Endothelial cell of umbilical vein (primary cell): ENCODE measurements around the gene GALK1. TPM values are rescaled to one million over a fixed set of nuclear protein-coding genes. Genes with fewer than 3 reads are reported as not detected.

Experiments used
- BruUV-seq: library from RNA; stranded (reverse); fragments of 400-500 nt; replicated peaks from 2 replicates; lab custom pipeline; 2021; lab: Mats Ljungman, UMichigan
- CTCF ChIA-PET: fragments of 300-600, 350-600 bp; sonication (Branson Sonifier 250); formaldehyde crosslinking; loops from one replicate; lab custom pipeline; 2021; ENCODE audit warnings: antibody characterized with exemption, inconsistent platforms; lab: Charles Lee
- POLR2A ChIA-PET: fragments of 300-600, 350-600 bp; sonication (Branson Sonifier 250); formaldehyde crosslinking; loops from one replicate; lab custom pipeline; 2021; ENCODE audit warnings: antibody characterized with exemption, inconsistent platforms; lab: Charles Lee
- DNase-seq: peaks from one replicate; pipeline ENCODE4 v3.0.0-alpha.2; 2011; ENCODE audit warnings: low read depth, low spot score
- FAIRE-seq: peaks from 2 replicates; lab custom pipeline; 2011; peaks lifted over from hg19 to GRCh38; lab: Jason Lieb, UNC
- H2AFZ ChIP-seq: 2 replicates; pipeline ENCODE4 v1.6.0; 2012; ENCODE audit warnings: low read depth, low read length, control low read depth, inconsistent platforms
- H3K27ac ChIP-seq: 2 replicates; pipeline ENCODE4 v1.5.1; 2011; ENCODE audit warnings: low read depth, mild to moderate bottlenecking, control low read depth, low read length, moderate library complexity; ENCODE audit not compliant: insufficient read depth
- H3K27me3 ChIP-seq, 2 experiments: 2 replicates each; pipeline versions ENCODE4 v1.6.0 to v1.6.1; 2011; ENCODE audit warnings: low read length in 2 of 2, mixed read lengths in 1 of 2; ENCODE audit not compliant: control insufficient read depth in 2 of 2, insufficient read depth in 2 of 2
- H3K36me3 ChIP-seq, 2 experiments: 2 replicates in 1 of 2; 3 replicates in 1 of 2; pipeline ENCODE4 v1.5.1; 2011; ENCODE audit warnings: low read length in 2 of 2, mild to moderate bottlenecking in 1 of 2, moderate library complexity in 1 of 2; ENCODE audit not compliant: control insufficient read depth in 2 of 2, insufficient read depth in 2 of 2; ENCODE audit errors: extremely low read depth in 1 of 2
- H3K4me1 ChIP-seq: 3 replicates; pipeline ENCODE4 v1.5.1; 2011; ENCODE audit warnings: mild to moderate bottlenecking, low read length; ENCODE audit not compliant: control insufficient read depth, insufficient read depth; ENCODE audit errors: extremely low read depth
- H3K4me2 ChIP-seq: 2 replicates; pipeline ENCODE4 v1.6.1; 2011; ENCODE audit warnings: low read length, control low read depth, mixed read lengths; ENCODE audit not compliant: insufficient read depth
- H3K4me3 ChIP-seq, 3 experiments: fragments of 200-600 bp in 1 of 3; sonication (generic), shearing (Covaris generic) in 1 of 3; replicated peaks in 1 of 3; 2 replicates each; pipeline ENCODE4 v1.5.1; 2011 to 2016; ENCODE audit warnings: control low read depth in 3 of 3, low read length in 3 of 3, mild to moderate bottlenecking in 2 of 3, inconsistent platforms in 1 of 3, low read depth in 1 of 3, moderate library complexity in 1 of 3; ENCODE audit not compliant: insufficient read depth in 1 of 3
- H3K79me2 ChIP-seq: 2 replicates; pipeline ENCODE4 v1.6.0; 2012; ENCODE audit warnings: low read length, inconsistent platforms; ENCODE audit not compliant: control insufficient read depth, insufficient read depth
- H3K9ac ChIP-seq: replicated peaks from 2 replicates; pipeline ENCODE3; 2011; ENCODE audit warnings: low read length, control low read depth; ENCODE audit not compliant: insufficient read depth; ENCODE audit errors: extremely low read depth
- H3K9me1 ChIP-seq: replicated peaks from 3 replicates; pipeline ENCODE4 v1.6.0; 2011; ENCODE audit warnings: mild to moderate bottlenecking, low read length; ENCODE audit not compliant: control insufficient read depth, insufficient read depth; ENCODE audit errors: extremely low read depth
- H3K9me3 ChIP-seq: replicated peaks from 2 replicates; pipeline ENCODE4 v1.5.1; 2012; ENCODE audit warnings: low read length, inconsistent platforms; ENCODE audit not compliant: control insufficient read depth, insufficient read depth
- H4K20me1 ChIP-seq: replicated peaks from 2 replicates; pipeline ENCODE3; 2011; ENCODE audit warnings: mild to moderate bottlenecking, low read length; ENCODE audit not compliant: control insufficient read depth, insufficient read depth; ENCODE audit errors: extremely low read depth
- CTCF ChIP-seq, 2 donors: IDR thresholded peaks; 1 replicate in 1 of 2; 2 replicates in 1 of 2; pipeline ENCODE4 v1.5.1; 2011; ENCODE audit warnings: low read length in 2 of 2, mild to moderate bottlenecking in 2 of 2, moderate library complexity in 2 of 2, control low read depth in 1 of 2, inconsistent platforms in 1 of 2, low read depth in 1 of 2; ENCODE audit not compliant: insufficient read depth in 1 of 2; ENCODE audit errors: extremely low read depth in 1 of 2
- POLR2A ChIP-seq: IDR thresholded peaks from 2 replicates; pipeline ENCODE4 v1.6.1; 2012; ENCODE audit warnings: low read depth, mild to moderate bottlenecking, control low read depth, low read length
- dilution Hi-C: fragments of 300-500 bp; cut with MboI; formaldehyde crosslinking; loops from one replicate; pipeline ENCODE4 v1.15.0; 2019; ENCODE audit warnings: low sequenced_read_pairs; ENCODE audit not compliant: extremely low pct_ligation_motif_present
- intact Hi-C: fragments of 100-400 bp; cut with micrococcal nuclease; formaldehyde crosslinking; loops from one replicate; pipeline ENCODE4 v1.10.0; 2022
- polyA plus RNA-seq, 4 experiments: library from polyadenylated mRNA; depleted of rRNA in 3 of 4; stranded (reverse) in 3 of 4; unstranded in 1 of 4; fragments of >200 nt; gene quantifications; 2 replicates each; pipeline versions ENCODE4 v1.2.1 to v1.2.3, GENCODE V29; 2011 to 2012; ENCODE audit warnings: missing spikeins in 1 of 4
- total RNA-seq: library from RNA; stranded (reverse); gene quantifications from 2 replicates; pipeline ENCODE4 v1.2.3, GENCODE V29; 2021

Gene GALK1
- total and polyA plus RNA-seq, 2 donors (not counting 3 experiments of a cell fraction or from before 2014, with no cell fraction given), result 45.8 to 63.7 TPM

GRCh38 chr17:75784473-75785015 is 19.6 kb upstream of the GALK1 start, which contains the start of gene UNK:
Gene UNK (plus strand): TSS chr17:75784806. CDS start chr17:75784881, 75 bp downstream.
- ChIA-PET POLR2A (interaction anchor here (1.4 kb wide), 1 partner anchor 9 kb away, joined by 5 read pairs; no protein-coding TSS in a partner anchor), CTCF (interaction anchor here (1.2 to 5.7 kb wide), 7 partner anchors 11 to 156 kb away, joined by 3 to 73 read pairs (median 8); partner anchors contain the start of gene FBF1)
- Histone ChIP-seq H3K4me3 (peak within 1 kb of the TSS in 2 of 3 experiments; percentile 32 to 55), H2AFZ (peak within 1 kb of the TSS; percentile 24), H3K4me2 (peak within 1 kb of the TSS; percentile 80), H3K4me1 (peaks cover 29% of the 10 kb centered on the region), H3K27ac (peak within 1 kb of the TSS; percentile 88), H3K9ac (peak within 1 kb of the TSS; percentile 83), H3K9me1 (no peaks in the 10 kb centered on the region), H4K20me1 (no peaks in the 10 kb centered on the region), H3K9me3 (no peaks in the 10 kb centered on the region), H3K36me3 (no peaks in the 10 kb centered on the region), H3K79me2 (peaks cover 23% of the 10 kb centered on the region), H3K27me3 (no peaks in the 10 kb centered on the region)
- no peak for TF ChIP-seq CTCF (IDR thresholded peaks at IDR 0.05; ENCODE audit: extremely low read depth in 1 of 2, insufficient read depth in 1 of 2, low read depth in 1 of 2, low read length in 2 of 2)
- peak; percentile 9 for TF ChIP-seq POLR2A
- peak; percentile 98 for FAIRE-seq
- BruUV-seq, result no TSS peak
- DNase-seq, result peak; percentile 99
- intact Hi-C loops (loop anchor here (1.0 to 2.0 kb wide), 4 partner anchors 70 to 194 kb away; partner anchors contain the start of genes ACOX1, TEN1 and WBP2), dilution Hi-C loops (no loop called here)
